HG03175 (cell line): ENCODE data around the gene NAGPA.
"Not testable (repeated sequence)": the region's sequence is repeated elsewhere in the genome, so short reads cannot be mapped to it uniquely, and the experiment has no call there.

Experiments
- ATAC-seq: cut with Tn5 transposase; IDR thresholded peaks from one replicate; pipeline ENCODE4 v1.9.1; 2021; ENCODE audit warnings: mild to moderate bottlenecking, moderate library complexity; ENCODE audit not compliant: unreplicated experiment

NAGPA gene, protein sequence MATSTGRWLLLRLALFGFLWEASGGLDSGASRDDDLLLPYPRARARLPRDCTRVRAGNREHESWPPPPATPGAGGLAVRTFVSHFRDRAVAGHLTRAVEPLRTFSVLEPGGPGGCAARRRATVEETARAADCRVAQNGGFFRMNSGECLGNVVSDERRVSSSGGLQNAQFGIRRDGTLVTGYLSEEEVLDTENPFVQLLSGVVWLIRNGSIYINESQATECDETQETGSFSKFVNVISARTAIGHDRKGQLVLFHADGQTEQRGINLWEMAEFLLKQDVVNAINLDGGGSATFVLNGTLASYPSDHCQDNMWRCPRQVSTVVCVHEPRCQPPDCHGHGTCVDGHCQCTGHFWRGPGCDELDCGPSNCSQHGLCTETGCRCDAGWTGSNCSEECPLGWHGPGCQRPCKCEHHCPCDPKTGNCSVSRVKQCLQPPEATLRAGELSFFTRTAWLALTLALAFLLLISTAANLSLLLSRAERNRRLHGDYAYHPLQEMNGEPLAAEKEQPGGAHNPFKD

GRCh38 chr16:5033256-5034166 lies at the start of gene NAGPA:
NAGPA (minus strand) TSS chr16:5033935; CDS start chr16:5033914, 21 bp downstream.
- peak; percentile 92 for ATAC-seq

DNA sequence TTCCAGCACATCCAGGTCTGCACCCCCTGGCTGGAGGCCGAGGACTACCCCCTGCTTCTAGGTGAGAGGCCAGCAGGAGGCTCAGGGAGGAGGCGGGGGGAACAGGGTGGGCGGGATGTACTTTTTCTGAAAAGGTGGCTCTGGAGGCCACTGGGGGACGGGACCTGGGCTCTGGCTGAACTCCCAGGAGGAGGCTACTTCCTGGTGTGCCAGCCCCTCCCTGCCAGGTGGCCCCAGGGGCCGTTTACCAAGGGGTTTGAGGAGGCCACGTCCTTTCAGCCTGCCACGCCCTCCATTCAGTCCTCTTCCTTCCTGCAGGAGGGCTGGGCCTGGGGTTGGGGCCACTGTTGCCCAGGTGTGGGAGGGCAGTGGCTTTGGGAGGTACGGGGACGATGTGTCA lies 47.3 kb upstream of the NAGPA start:
- ATAC-seq: not testable (repeated sequence)

DNA sequence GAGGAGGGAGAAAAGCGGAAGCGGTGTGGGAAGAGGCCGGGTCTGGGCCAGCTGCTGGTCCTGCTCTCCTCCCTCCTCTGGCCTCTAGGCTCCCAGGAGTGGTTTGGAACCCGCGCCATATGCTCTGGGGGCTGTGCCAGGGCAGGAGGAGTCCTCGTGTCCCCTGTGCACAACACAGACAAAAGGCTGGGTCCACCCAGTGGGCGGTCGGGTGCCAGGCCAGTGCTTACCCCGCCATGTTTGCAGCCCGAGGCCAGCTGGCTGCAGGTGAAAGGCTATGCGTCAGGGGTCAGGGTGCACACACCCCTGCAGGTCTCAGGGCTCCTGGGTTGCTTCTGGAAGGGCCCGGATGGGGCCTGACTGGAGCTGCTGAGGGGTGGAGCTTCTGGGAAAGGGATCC lies 46.7 kb upstream of the NAGPA start:
- not testable (repeated sequence) for ATAC-seq

DNA sequence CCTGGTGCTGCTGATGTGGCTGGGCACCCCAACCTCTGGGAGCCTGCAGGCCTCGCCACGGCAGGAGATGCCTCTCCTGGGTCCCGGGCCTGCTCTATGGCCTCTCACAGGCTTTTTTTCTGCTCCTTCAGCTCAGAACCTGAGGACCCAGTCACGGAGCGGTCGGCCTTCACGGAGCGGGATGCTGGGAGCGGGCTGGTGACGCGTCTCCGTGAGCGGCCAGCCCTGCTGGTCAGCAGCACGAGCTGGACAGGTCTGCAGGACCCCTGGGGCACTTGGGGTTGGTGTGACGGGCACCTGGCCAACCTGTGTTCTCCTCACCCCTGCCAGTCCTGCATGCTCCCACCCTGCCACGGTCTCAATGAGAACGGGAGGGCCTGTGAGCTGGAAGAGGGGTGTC lies 44.9 kb upstream of the NAGPA start:
- ATAC-seq: no peak

DNA sequence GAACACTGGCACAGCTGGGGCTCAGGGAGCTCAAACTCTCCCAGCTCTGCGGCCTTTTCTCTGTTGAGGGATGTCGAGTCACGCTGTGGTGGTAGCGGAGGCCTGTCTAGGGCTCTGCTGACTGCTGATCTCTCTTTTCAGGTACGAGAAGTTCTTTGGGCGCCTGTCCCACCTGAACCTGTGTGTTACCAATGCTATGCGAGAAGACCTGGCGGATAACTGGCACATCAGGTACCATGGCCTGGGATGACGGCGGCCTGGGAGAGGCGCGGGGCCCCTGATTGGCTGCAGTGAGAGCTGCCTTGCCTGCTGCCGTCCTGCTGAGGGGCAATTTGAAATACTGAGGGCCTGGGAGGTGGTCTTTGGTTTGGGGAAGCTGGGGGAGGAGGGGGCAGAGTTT lies 43.6 kb upstream of the NAGPA start:
- ATAC-seq: no peak

DNA sequence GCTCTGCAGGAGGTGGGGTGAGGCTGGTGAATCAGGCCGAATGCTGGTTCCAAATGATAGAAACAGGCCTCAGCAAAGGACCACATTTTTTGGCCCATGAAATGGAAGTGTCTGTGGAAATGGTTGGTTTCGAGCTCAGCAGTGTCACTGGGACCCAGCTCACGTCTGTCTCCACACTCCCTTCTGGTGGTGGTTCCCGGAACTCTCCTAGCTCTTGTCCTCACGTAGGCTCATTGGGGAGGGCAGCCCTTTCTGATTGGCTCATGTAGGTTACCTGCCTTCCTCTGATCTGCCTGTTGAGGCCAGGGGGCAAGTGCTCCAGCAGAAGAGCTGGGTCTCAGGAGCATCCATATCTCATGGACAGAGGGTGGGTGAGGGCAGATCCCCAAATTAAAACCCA lies 41.9 kb upstream of the NAGPA start:
- ATAC-seq: no peak

DNA sequence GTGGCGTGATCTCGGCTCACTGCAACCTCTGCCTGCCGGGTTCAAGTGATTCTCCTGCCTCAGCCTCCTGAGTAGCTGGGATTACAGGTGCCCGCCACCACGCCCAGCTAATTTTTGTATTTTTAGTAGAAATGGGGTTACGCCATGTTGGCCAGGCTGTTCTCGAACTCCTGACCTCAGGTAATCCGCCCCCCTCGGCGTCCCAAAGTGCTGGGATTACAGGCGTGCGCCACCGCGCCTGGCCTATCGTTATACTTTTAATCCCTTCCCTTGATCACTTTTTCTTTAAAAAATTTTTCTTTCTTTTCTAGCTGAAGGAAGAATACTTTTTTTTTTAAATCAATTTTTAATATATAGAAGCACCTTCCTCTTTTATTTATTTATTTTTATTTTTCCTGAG lies 40.0 kb upstream of the NAGPA start:
- ATAC-seq: not testable (repeated sequence)

- no peak for ATAC-seq
Measured at GRCh38 chr16:5073279-5073629, 39.5 kb upstream of the NAGPA start.

GRCh38 chr16:5072334-5073278 lies 38.9 kb upstream of the NAGPA start:
- ATAC-seq: no peak

GRCh38 chr16:5071681-5072333 lies 38.1 kb upstream of the NAGPA start, which contains the start of gene ALG1:
ALG1 (plus strand) TSS chr16:5071843; CDS start chr16:5071850, 7 bp downstream.
- ATAC-seq: peak; percentile 87

- ATAC-seq: no peak
Measured at GRCh38 chr16:5071341-5071680, 37.6 kb upstream of the NAGPA start.

GRCh38 chr16:5070431-5071186 lies 36.9 kb upstream of the NAGPA start:
- no peak for ATAC-seq

GRCh38 chr16:5069854-5070253 lies 36.1 kb upstream of the NAGPA start:
- no peak for ATAC-seq

- no peak for ATAC-seq
Measured at GRCh38 chr16:5069048-5069447, 35.3 kb upstream of the NAGPA start.

GRCh38 chr16:5066511-5066910 lies 32.8 kb upstream of the NAGPA start:
- no peak for ATAC-seq

DNA sequence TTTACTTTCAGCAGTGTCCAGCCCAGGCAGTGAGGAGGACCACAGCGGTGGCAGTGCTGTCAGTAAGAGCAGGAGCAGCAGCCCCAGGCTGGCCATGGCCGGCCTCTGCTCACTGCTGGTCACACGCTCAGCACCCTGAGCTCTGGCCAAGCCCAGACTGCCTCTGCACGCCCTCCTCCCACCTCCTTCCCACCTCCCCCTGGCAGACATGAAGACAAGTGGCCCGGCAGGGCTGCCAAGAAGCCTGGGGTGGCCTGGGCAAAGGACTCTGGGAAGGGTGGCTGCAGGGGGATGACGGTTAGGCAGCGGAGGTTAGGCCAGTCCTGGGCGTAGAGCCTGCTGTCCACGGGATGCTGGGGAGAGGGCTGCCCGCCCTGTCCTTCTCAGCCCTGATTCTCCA lies 32.1 kb upstream of the NAGPA start, which contains the start of gene C16orf89:
TSS of gene C16orf89 (minus strand) at position 144 of the 400 bp plus-strand sequence. CDS start at position 96, 48 bp downstream.
- no peak for ATAC-seq

- ATAC-seq: no peak
Measured at GRCh38 chr16:5065326-5065725, 31.6 kb upstream of the NAGPA start.

DNA sequence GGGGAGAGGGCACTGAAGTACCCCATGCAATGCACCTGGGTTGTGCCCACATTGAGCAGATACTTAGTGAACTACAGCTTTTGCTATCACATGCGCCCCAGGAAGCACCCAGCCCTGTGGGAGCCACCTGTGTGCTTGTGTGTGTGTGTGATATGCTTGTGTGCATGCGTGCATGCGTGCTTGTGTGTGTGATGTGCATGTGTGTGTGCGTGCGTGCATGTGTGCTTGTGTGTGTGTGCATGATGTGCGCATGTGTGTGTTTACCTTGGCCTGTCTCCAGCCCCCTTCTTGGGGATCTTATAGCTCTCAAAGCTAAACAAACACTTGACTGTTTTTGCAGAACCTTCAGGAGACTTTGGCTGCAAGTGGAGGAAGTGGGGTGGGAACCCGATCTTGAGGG lies 31.2 kb upstream of the NAGPA start:
- no peak for ATAC-seq
